Esophagus mucosa (tissue), 1 donor: Measurements from ENCODE around the gene CENPP. TPM values are rescaled to one million over a fixed set of nuclear protein-coding genes. Genes with fewer than 3 reads are reported as not detected.
"Not testable (repeated sequence)": the region's sequence is repeated elsewhere in the genome, so short reads cannot be mapped to it uniquely, and the experiment has no call there.

Experiments
- ATAC-seq: fragments of 200-7000 bp; cut with Tn5 transposase; one replicate; pipeline ENCODE4 v1.9.1; 2020
- total RNA-seq: library from RNA; stranded (reverse); gene quantifications from one replicate; pipeline ENCODE4 v1.2.4, GENCODE V29; 2023
- donor health status: DM: yes; HTN: yes; CAD: no.

The CENPP gene
- total RNA-seq, 1 donor from 2014 or later = 8.2 TPM

GRCh38 chr9:92381775-92382174 lies 56.0 kb downstream of the CENPP start:
- no peak for ATAC-seq

- ATAC-seq = peak; percentile 53
Observed at GRCh38 chr9:92384375-92384774, 58.6 kb downstream of the CENPP start.

GRCh38 chr9:92385001-92385400 lies 59.2 kb downstream of the CENPP start:
- ATAC-seq = no peak

GRCh38 chr9:92385477-92385876 lies 59.7 kb downstream of the CENPP start:
- peak; percentile 22 for ATAC-seq

GRCh38 chr9:92385953-92386352 lies 60.2 kb downstream of the CENPP start:
- peak; percentile 98 for ATAC-seq

- ATAC-seq = no peak
Observed at GRCh38 chr9:92392690-92393089, 66.9 kb downstream of the CENPP start.

GRCh38 chr9:92393686-92394085 lies 67.9 kb downstream of the CENPP start:
- ATAC-seq = no peak

- ATAC-seq = no peak
Observed at GRCh38 chr9:92395617-92396016, 69.9 kb downstream of the CENPP start.

GRCh38 chr9:92397853-92398252 lies 72.1 kb downstream of the CENPP start:
- no peak for ATAC-seq

- no peak for ATAC-seq
Observed at GRCh38 chr9:92402360-92402759, 76.6 kb downstream of the CENPP start.

GRCh38 chr9:92402826-92403745 lies 77.3 kb downstream of the CENPP start:
- ATAC-seq = no peak

- no peak for ATAC-seq
Observed at GRCh38 chr9:92404042-92404836, 78.5 kb downstream of the CENPP start, which contains the start of gene OGN. Gene OGN (minus strand): TSS chr9:92404578. CDS start chr9:92403407, 1,171 bp downstream.

GRCh38 chr9:92405818-92406217 lies 80.1 kb downstream of the CENPP start:
- ATAC-seq = no peak

GRCh38 chr9:92406477-92406876 lies 80.7 kb downstream of the CENPP start:
- no peak for ATAC-seq

- ATAC-seq = no peak
Observed at GRCh38 chr9:92407818-92408217, 82.1 kb downstream of the CENPP start.

- no peak for ATAC-seq
Observed at GRCh38 chr9:92408747-92409478, 83.2 kb downstream of the CENPP start.

- not testable (repeated sequence) for ATAC-seq
Observed at GRCh38 chr9:92411157-92411556, 85.4 kb downstream of the CENPP start.

- ATAC-seq = no peak
Observed at GRCh38 chr9:92414566-92414965, 88.8 kb downstream of the CENPP start.

GRCh38 chr9:92422611-92423338 lies 97.0 kb downstream of the CENPP start:
- ATAC-seq = no peak

- no peak for ATAC-seq
Observed at GRCh38 chr9:92423612-92424011, 97.9 kb downstream of the CENPP start.

- no peak for ATAC-seq
Observed at GRCh38 chr9:92424340-92424739, 98.6 kb downstream of the CENPP start, which contains the start of gene OMD. Gene OMD (minus strand): TSS chr9:92424471. CDS start chr9:92417558, 6,913 bp downstream.

- ATAC-seq = no peak
Observed at GRCh38 chr9:92425474-92425873, 99.7 kb downstream of the CENPP start.
